Activated naive CD8-positive, alpha-beta T cell treated with anti-CD3 and anti-CD28 coated beads for 36 hours (primary cell): Measurements from ENCODE around the gene ID1. TPM values are rescaled to one million over a fixed set of nuclear protein-coding genes. Genes with fewer than 3 reads are reported as not detected.
A peak's percentile ranks its signal among the peaks of the same experiment; 100 is the strongest.

Source experiments
- DNase-seq: peaks from one replicate; pipeline ENCODE4 v3.0.0; 2021
- H3K27ac Mint-ChIP-seq: one replicate; pipeline ENCODE4 v1.8.0; 2022; ENCODE audit warnings: mild to moderate bottlenecking, moderate library complexity, mixed read lengths
- H3K27me3 Mint-ChIP-seq: one replicate; pipeline ENCODE4 v1.8.0; 2022; ENCODE audit warnings: mild to moderate bottlenecking, mixed read lengths
- H3K36me3 Mint-ChIP-seq: one replicate; pipeline ENCODE4 v1.8.0; 2021; ENCODE audit warnings: mild to moderate bottlenecking, mixed read lengths
- H3K4me1 Mint-ChIP-seq: one replicate; pipeline ENCODE4 v1.8.0; 2021; ENCODE audit warnings: mixed read lengths
- H3K4me3 Mint-ChIP-seq: one replicate; pipeline ENCODE4 v1.8.0; 2022; ENCODE audit warnings: mild to moderate bottlenecking, moderate library complexity, mixed read lengths
- H3K9me3 Mint-ChIP-seq: one replicate; pipeline ENCODE4 v1.8.0; 2022; ENCODE audit warnings: mixed read lengths
- total RNA-seq, 2 experiments: library from RNA; stranded (reverse); gene quantifications; one replicate each; pipeline ENCODE4 v1.2.3, GENCODE V29; 2021

ID1 gene
- under 1 TPM; 0.36 to 0.37 TPM for total RNA-seq

DNA sequence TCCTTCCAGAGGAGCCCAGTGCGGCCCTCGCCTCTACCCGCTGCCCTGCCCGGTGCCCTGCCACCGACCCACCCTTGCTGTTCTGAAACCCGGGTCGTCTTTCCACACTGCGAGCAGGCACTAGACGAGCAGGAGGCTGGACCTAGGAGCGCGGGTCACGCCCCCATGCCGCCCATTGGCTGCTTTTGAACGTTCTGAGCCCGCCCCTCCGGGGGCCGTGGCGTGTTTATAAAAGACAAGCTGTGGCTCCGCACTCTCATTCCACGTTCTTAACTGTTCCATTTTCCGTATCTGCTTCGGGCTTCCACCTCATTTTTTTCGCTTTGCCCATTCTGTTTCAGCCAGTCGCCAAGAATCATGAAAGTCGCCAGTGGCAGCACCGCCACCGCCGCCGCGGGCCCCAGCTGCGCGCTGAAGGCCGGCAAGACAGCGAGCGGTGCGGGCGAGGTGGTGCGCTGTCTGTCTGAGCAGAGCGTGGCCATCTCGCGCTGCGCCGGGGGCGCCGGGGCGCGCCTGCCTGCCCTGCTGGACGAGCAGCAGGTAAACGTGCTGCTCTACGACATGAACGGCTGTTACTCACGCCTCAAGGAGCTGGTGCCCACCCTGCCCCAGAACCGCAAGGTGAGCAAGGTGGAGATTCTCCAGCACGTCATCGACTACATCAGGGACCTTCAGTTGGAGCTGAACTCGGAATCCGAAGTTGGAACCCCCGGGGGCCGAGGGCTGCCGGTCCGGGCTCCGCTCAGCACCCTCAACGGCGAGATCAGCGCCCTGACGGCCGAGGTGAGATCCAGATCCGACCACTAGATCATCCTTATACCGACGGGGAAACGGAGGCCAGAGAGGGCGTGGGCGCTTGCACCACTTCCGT is at the start of gene ID1:
Gene ID1 (plus strand): TSS at position 259 of the 871 bp plus-strand sequence. CDS start 99 bp downstream, at position 358.
- no peaks in the 10 kb centered on the region for H3K36me3 Mint-ChIP-seq
- H3K4me1 Mint-ChIP-seq, result peaks cover 27% of the 10 kb centered on the region
- no peak within 1 kb of the TSS for H3K27ac Mint-ChIP-seq
- no peaks in the 10 kb centered on the region for H3K9me3 Mint-ChIP-seq
- peaks cover 88% of the 10 kb centered on the region for H3K27me3 Mint-ChIP-seq
- DNase-seq, result peak; percentile 87
- H3K4me3 Mint-ChIP-seq, result peak within 1 kb of the TSS; percentile 86

DNA sequence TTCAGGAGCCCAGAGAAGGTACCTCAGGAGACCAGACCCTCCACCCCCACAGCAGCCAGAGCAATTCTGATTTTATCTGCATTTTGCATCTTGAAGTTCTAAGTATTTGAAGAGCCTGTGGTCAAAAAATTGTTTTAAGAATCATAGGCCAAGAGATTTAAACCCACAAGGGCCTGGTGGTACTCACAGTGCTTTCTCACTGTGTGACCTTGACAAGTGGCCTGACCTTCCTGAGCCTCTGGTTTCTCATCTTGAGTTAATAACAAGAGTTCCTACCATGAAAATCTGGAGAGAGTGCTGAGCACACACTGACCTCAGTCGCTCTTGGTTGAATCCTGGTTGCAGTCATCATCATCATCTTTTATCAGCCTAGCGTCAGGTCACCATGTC is 45.4 kb upstream of the ID1 start:
- Mint-ChIP-seq H3K27ac (peak overlapping the region; percentile 76), H3K36me3 (peaks cover 35% of the 10 kb centered on the region), H3K4me1 (peaks cover 15% of the 10 kb centered on the region), H3K9me3 (no peaks in the 10 kb centered on the region), H3K27me3 (no peaks in the 10 kb centered on the region), H3K4me3 (no peak overlapping the region)
- no peak for DNase-seq

DNA sequence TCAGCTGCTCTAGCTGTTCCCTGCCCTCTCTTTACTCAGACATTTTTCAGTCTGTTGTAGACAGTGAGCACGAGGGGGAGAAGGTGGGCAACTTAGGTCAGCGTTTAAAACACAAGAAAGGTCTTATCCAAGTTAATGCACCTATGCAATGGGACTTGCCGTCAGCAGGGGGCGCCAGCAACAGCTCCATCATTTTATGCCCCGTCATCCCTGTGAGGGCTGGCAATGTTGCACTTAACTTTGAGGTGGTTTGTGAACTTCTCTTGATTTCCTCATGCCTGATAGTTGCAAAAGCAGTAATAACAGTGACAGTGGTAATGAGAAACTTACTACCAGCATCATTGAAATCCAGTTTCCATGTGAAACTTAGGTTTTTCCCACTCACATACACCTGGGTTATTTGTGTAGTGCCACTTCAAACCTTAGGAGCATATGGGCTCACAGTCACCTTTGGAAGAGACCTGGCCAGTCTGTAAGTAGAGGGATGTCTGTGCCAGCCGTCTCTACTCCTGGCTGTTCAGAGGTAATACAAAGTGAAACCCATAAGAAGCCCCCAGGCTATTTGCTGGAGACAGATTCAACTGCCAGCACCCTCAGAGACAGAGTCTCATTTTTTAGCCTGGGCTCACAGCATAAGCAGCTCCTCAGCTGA is 44.9 kb upstream of the ID1 start:
- Mint-ChIP-seq H3K4me1 (peaks cover 15% of the 10 kb centered on the region), H3K27me3 (no peaks in the 10 kb centered on the region), H3K27ac (peak overlapping the region; percentile 76), H3K36me3 (peaks cover 35% of the 10 kb centered on the region), H3K4me3 (no peak overlapping the region), H3K9me3 (no peaks in the 10 kb centered on the region)
- DNase-seq, result peak; percentile 70

GRCh38 chr20:31560746-31561598 is 44.1 kb upstream of the ID1 start:
- peaks cover 36% of the 10 kb centered on the region for H3K36me3 Mint-ChIP-seq
- no peaks in the 10 kb centered on the region for H3K27me3 Mint-ChIP-seq
- peak overlapping the region; percentile 66 for H3K27ac Mint-ChIP-seq
- no peak overlapping the region for H3K4me3 Mint-ChIP-seq
- DNase-seq, result no peak
- H3K9me3 Mint-ChIP-seq, result no peaks in the 10 kb centered on the region
- H3K4me1 Mint-ChIP-seq, result peaks cover 17% of the 10 kb centered on the region

DNA sequence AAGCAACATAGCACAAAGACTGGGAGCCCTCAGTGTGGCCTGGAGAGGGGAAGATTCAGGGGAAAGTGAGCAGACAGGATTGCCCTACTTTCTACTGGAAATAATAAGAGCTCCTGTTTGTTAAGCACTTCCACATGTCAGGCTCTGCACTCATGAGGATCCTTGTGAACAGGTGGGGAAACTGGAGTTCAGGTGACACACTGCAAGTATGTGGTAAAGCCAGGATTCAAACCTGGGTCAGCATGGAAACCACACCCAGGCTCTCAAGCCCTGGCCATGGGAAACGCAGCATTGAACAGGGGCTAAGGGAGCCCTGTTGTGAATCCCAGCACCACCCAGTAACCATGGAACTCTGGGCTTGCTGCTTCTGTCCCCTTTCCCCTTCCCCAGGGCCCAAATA is 42.8 kb upstream of the ID1 start:
- H3K4me3 Mint-ChIP-seq, result no peak overlapping the region
- H3K9me3 Mint-ChIP-seq, result no peaks in the 10 kb centered on the region
- H3K27me3 Mint-ChIP-seq, result no peaks in the 10 kb centered on the region
- H3K27ac Mint-ChIP-seq, result no peak overlapping the region
- H3K4me1 Mint-ChIP-seq, result peaks cover 24% of the 10 kb centered on the region
- DNase-seq, result no peak
- H3K36me3 Mint-ChIP-seq, result peaks cover 29% of the 10 kb centered on the region

DNA sequence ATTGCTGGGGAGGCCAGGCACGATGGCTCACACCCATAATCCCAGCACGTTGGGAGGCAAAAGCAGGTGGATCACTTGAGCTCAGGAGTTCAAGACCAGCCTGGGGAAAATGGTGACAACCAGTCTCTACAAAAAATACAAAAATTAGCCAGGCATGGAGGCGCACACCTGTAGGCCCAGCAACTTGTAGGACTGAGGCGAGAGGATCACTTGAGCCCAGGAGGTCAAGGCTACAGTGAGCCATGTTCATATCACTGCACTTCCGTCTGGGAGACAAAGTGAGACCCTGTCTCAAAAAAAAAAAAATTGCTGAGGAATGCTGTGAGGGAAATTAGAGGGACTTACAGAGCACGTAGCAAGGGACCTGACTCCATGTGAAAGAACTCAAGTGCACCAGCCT is 40.8 kb upstream of the ID1 start:
- H3K27ac Mint-ChIP-seq, result no peak overlapping the region
- DNase-seq, result no peak
- H3K9me3 Mint-ChIP-seq, result no peaks in the 10 kb centered on the region
- peaks cover 23% of the 10 kb centered on the region for H3K4me1 Mint-ChIP-seq
- H3K27me3 Mint-ChIP-seq, result no peaks in the 10 kb centered on the region
- H3K4me3 Mint-ChIP-seq, result no peak overlapping the region
- H3K36me3 Mint-ChIP-seq, result peaks cover 23% of the 10 kb centered on the region

DNA sequence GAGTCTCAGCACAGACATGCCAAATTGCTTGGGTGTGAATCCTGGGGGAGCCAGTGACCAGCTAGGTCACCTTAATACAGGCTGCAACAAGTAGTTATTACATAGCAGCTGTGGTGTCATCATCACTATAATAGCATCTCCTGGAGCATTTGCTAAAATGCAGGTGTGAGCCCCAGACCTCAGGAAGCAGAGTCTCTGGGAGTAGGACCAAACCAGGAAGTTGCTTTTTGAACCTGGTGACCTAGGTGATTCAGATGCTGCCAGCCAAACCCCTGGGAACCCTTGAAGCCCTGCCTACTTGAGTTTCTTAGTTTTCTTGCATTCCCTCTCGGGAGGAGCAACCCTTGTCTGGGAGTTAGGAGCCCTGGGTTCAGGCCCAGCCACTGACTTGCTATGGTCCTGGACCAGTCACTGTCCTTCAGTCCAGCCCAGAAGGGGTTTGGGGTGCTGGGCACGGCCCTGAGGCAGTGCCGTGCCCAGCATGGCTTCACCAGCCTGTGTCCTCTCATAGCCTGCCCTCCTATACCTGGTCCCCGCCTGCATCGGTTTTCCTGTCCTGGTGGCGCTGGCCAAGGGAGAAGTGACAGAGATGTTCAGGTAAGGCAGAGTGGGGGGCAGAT is 39.3 kb upstream of the ID1 start:
- H3K27me3 Mint-ChIP-seq, result no peaks in the 10 kb centered on the region
- peaks cover 20% of the 10 kb centered on the region for H3K36me3 Mint-ChIP-seq
- no peak for DNase-seq
- peak overlapping the region; percentile 5 for H3K27ac Mint-ChIP-seq
- H3K4me1 Mint-ChIP-seq, result peaks cover 23% of the 10 kb centered on the region
- no peak overlapping the region for H3K4me3 Mint-ChIP-seq
- no peaks in the 10 kb centered on the region for H3K9me3 Mint-ChIP-seq

GRCh38 chr20:31566319-31566657 is 38.8 kb upstream of the ID1 start:
- no peak for DNase-seq
- H3K4me3 Mint-ChIP-seq, result no peak overlapping the region
- peak overlapping the region; percentile 4 for H3K27ac Mint-ChIP-seq
- no peaks in the 10 kb centered on the region for H3K27me3 Mint-ChIP-seq
- H3K36me3 Mint-ChIP-seq, result peaks cover 18% of the 10 kb centered on the region
- peaks cover 23% of the 10 kb centered on the region for H3K4me1 Mint-ChIP-seq
- H3K9me3 Mint-ChIP-seq, result no peaks in the 10 kb centered on the region

DNA sequence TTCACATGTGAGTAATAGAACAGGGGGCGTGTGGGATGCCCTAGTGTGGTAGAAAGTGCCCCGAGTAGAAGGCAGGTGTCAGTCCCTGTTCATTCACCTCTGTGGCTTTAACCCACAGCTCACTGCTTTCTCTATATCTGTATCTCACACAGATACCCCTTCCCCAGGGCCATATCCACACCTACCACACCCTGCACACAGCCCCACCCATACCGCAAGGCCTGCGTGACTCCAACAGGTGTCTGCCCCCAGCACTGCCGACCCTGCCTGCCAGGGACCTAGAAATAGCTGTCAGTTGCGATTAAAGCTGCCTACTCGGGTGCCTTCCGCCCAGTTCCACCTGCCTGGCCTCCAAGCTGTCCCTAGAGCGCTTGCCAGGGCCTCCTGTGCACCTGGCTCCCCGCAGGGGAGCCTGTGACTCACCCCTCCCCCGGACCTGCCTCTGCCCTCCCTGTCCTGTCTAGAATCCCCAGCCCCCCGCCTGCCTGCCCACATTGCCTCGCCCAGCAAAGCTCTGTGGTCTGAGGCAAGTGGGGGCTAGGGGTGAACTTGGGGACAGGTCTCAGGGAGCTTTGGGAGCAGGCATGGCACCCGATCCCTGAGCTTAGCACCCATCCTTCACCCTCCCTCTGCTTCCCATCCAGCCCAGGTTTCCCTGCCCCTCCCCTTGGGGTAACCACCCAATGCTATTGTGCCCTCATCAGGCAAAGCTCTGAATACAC is 38.3 kb upstream of the ID1 start:
- no peaks in the 10 kb centered on the region for H3K9me3 Mint-ChIP-seq
- H3K4me3 Mint-ChIP-seq, result no peak overlapping the region
- peak; percentile 30 for DNase-seq
- H3K4me1 Mint-ChIP-seq, result peaks cover 23% of the 10 kb centered on the region
- peak overlapping the region; percentile 4 for H3K27ac Mint-ChIP-seq
- H3K27me3 Mint-ChIP-seq, result no peaks in the 10 kb centered on the region
- H3K36me3 Mint-ChIP-seq, result peaks cover 12% of the 10 kb centered on the region

DNA sequence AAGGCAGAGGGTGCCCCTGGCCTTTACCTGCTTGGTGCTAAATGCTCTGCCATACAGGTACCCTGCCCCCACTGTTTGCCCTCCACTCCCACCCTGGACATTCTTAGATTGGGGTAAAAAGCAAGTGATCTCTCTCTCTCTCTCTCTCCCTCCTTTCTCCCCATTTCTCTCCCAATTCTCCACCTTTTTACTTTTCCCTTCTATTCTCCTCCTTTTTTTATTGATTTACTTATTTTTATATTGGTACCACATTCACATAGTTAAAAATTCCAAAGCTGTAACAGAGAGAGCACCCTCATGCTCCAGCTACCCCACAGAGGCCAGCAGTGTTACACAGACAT is 37.7 kb upstream of the ID1 start:
- no peak for DNase-seq
- Mint-ChIP-seq H3K4me1 (peaks cover 27% of the 10 kb centered on the region), H3K9me3 (no peaks in the 10 kb centered on the region), H3K27ac (no peak overlapping the region), H3K4me3 (no peak overlapping the region), H3K27me3 (no peaks in the 10 kb centered on the region), H3K36me3 (peaks cover 12% of the 10 kb centered on the region)

DNA sequence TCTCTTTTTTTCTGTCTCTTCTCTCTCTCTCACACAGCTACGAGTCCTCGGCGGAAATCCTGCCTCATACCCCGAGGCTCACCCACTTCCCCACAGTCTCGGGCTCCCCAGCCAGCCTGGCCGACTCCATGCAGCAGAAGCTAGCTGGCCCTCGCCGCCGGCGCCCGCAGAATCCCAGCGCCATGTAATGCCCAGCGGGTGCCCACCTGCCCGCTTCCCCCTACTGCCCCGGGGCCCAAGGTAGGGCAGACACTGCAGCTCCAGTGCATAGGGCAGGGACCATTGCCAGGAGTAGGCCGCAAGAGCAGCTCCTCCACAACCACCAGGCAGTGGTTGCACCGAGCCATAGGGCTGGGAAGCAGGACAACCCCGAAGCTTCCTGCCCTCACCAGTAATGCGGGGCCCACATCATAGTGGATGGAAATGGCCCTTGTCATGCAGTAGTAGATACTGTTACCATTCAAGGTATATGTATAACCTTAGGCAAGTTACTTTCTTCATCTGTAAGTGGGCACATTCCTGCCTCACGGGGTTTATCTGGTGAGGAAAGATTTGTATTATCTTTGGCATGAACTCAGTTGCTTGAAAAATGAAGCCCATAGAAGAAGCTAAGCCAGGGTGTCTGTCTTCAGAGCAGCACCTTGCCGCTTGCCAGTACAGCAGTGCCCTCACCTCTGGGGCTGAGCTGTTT is 36.9 kb upstream of the ID1 start:
- no peaks in the 10 kb centered on the region for H3K9me3 Mint-ChIP-seq
- H3K36me3 Mint-ChIP-seq, result peaks cover 9% of the 10 kb centered on the region
- no peak for DNase-seq
- H3K4me3 Mint-ChIP-seq, result no peak overlapping the region
- H3K27ac Mint-ChIP-seq, result peak overlapping the region; percentile 21
- H3K27me3 Mint-ChIP-seq, result no peaks in the 10 kb centered on the region
- H3K4me1 Mint-ChIP-seq, result peaks cover 31% of the 10 kb centered on the region

DNA sequence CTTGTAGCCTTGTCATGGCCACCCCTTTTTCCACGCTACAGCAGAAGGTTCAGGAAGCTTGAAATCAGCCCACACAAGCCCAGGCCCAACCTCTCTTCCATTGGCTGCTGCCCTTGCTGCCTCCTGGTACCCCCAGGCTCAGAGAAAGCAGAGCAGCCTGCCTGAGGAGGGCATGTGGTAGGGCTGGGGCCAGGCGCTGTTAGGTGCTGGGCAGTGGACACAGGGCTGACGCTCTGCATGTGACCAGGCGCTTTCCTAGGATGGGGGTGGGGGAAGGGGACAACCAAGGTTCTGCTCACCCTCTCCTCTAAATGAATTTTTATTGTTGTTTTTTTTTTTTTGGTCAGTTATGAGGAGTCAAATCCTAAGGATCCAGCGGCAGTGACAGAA is 36.3 kb upstream of the ID1 start:
- Mint-ChIP-seq H3K4me3 (no peak overlapping the region), H3K4me1 (peaks cover 37% of the 10 kb centered on the region), H3K27me3 (no peaks in the 10 kb centered on the region), H3K27ac (peak overlapping the region; percentile 21), H3K9me3 (no peaks in the 10 kb centered on the region), H3K36me3 (peaks cover 9% of the 10 kb centered on the region)
- no peak for DNase-seq

- Mint-ChIP-seq H3K4me3 (no peak overlapping the region), H3K27me3 (no peaks in the 10 kb centered on the region), H3K9me3 (no peaks in the 10 kb centered on the region), H3K27ac (peak overlapping the region; percentile 21), H3K36me3 (peaks cover 8% of the 10 kb centered on the region), H3K4me1 (peaks cover 40% of the 10 kb centered on the region)
- DNase-seq, result peak; percentile 62
Observed at GRCh38 chr20:31569163-31570020, 35.7 kb upstream of the ID1 start.
